ENCODE measurements around the gene MFRP.

Gene MFRP

GRCh38 chr11:119355091-119355843, 8.8 kb upstream of the MFRP start:
- DNase-seq: no peak

GRCh38 chr11:119352857-119353260, 6.4 kb upstream of the MFRP start:
- DNase-seq: no peak

- no peak for DNase-seq
Observed at GRCh38 chr11:119351232-119351631, 4.7 kb upstream of the MFRP start.

- no peak for DNase-seq
Observed at GRCh38 chr11:119350302-119350701, 3.8 kb upstream of the MFRP start.

GRCh38 chr11:119347940-119348605, 1.6 kb upstream of the MFRP start:
- no peak for DNase-seq

- no peak for DNase-seq
Observed at GRCh38 chr11:119347242-119347641, 737 bp upstream of the MFRP start.

- no peak for DNase-seq
Observed at GRCh38 chr11:119345685-119346084, 820 bp downstream of the MFRP start.

GRCh38 chr11:119344291-119345010, 2.1 kb downstream of the MFRP start:
- no peak for DNase-seq

- DNase-seq: no peak
Observed at GRCh38 chr11:119343726-119344125, 2.8 kb downstream of the MFRP start.

- no peak for DNase-seq
Observed at GRCh38 chr11:119342362-119343130, 4.0 kb downstream of the MFRP start.

GRCh38 chr11:119342023-119342300, 4.5 kb downstream of the MFRP start:
- DNase-seq: no peak

- no peak for DNase-seq
Observed at GRCh38 chr11:119341222-119342022, 5.1 kb downstream of the MFRP start.

GRCh38 chr11:119340335-119341221, 5.9 kb downstream of the MFRP start, which contains the start of gene C1QTNF5:
Gene C1QTNF5 (minus strand): TSS chr11:119340883. CDS start chr11:119340397, 486 bp downstream.
- no peak for DNase-seq

- DNase-seq: no peak
Observed at GRCh38 chr11:119339589-119340334, 6.7 kb downstream of the MFRP start.

- no peak for DNase-seq
Observed at GRCh38 chr11:119338965-119339588, 7.4 kb downstream of the MFRP start.

- peak; percentile 15 for DNase-seq
Observed at GRCh38 chr11:119338318-119338890, 8.1 kb downstream of the MFRP start.

- DNase-seq: no peak
Observed at GRCh38 chr11:119337581-119338317, 8.8 kb downstream of the MFRP start.

GRCh38 chr11:119336744-119337469, 9.6 kb downstream of the MFRP start:
- no peak for DNase-seq
